HEK293 (cell line): ENCODE data around the gene UBE2V1.

Experiments used
- CTCF ChIA-PET: fragments of 350-600 bp; formaldehyde crosslinking; extraction: SDS; loops from one replicate; lab custom pipeline; 2021; ENCODE audit warnings: antibody characterized with exemption; lab: Yijun Ruan, JAX
- POLR2A ChIA-PET: fragments of 300-600 bp; formaldehyde crosslinking; extraction: SDS; loops from one replicate; lab custom pipeline; 2020; ENCODE audit warnings: antibody characterized with exemption, inconsistent platforms; lab: Yijun Ruan, JAX
- H3K27ac ChIP-seq: fragments of 200-500 bp; sonication (Bioruptor generic); 2 replicates; pipeline ENCODE4 v1.5.1; 2014; ENCODE audit warnings: low read depth, low read length, control low read depth, inconsistent platforms; ENCODE audit errors: extremely low read depth
- H3K36me3 ChIP-seq, 2 experiments: fragments of 200-500 bp in 1 of 2; sonication (Bioruptor generic) in 1 of 2; 1 replicate in 1 of 2; 2 replicates in 1 of 2; pipeline ENCODE4 v1.5.1; 2014 to 2017; ENCODE audit warnings: inconsistent platforms in 2 of 2, low read length in 2 of 2; ENCODE audit not compliant: control insufficient read depth in 2 of 2, insufficient read depth in 1 of 2
- H3K4me1 ChIP-seq: fragments of 200-500 bp; sonication (Bioruptor generic); 2 replicates; pipeline ENCODE4 v1.5.1; 2014; ENCODE audit warnings: mild to moderate bottlenecking, low read length, inconsistent platforms; ENCODE audit not compliant: control insufficient read depth, insufficient read depth
- H3K4me3 ChIP-seq: 2 replicates; pipeline ENCODE4 v1.5.1; 2011; ENCODE audit warnings: low read depth, mild to moderate bottlenecking, control low read depth, low read length, moderate library complexity
- H3K9me3 ChIP-seq: fragments of 200-500 bp; sonication (Bioruptor generic); 2 replicates; pipeline ENCODE4 v1.5.1; 2014; ENCODE audit warnings: low read depth, low read length, inconsistent platforms; ENCODE audit not compliant: control insufficient read depth, insufficient read depth
- BCL11A ChIP-seq: fragments of 450-650 bp; formaldehyde crosslinking; IDR thresholded peaks from 2 replicates; pipeline ENCODE4 v1.5.1; 2016; ENCODE audit warnings: low read depth, missing biosample characterization, missing genetic modification characterization
- EGR2 ChIP-seq: fragments of 450-650 bp; formaldehyde crosslinking; IDR thresholded peaks from 2 replicates; pipeline ENCODE4 v1.5.1; 2016; ENCODE audit warnings: low read depth, missing biosample characterization, missing genetic modification characterization
- HOXC10 ChIP-seq: sonication (generic); formaldehyde crosslinking; IDR thresholded peaks from 2 replicates; pipeline ENCODE4 v1.8.1; 2023; ENCODE audit warnings: mild to moderate bottlenecking, missing genetic modification reagents
- KLF10 ChIP-seq: fragments of 450-650 bp; IDR thresholded peaks from 2 replicates; pipeline ENCODE4 v1.5.1; 2018; ENCODE audit warnings: missing biosample characterization, mild to moderate bottlenecking, missing genetic modification characterization
- SCRT2 ChIP-seq: fragments of 450-650 bp; formaldehyde crosslinking; IDR thresholded peaks from 2 replicates; pipeline ENCODE4 v1.5.1; 2016; ENCODE audit warnings: missing biosample characterization, missing genetic modification characterization
- TCF7L2 ChIP-seq: IDR thresholded peaks from 2 replicates; pipeline ENCODE4 v1.6.1; 2011; ENCODE audit warnings: low read depth, mild to moderate bottlenecking, inconsistent platforms, low read length, moderate library complexity, borderline replicate concordance
- ZBTB48 ChIP-seq: fragments of 450-650 bp; formaldehyde crosslinking; IDR thresholded peaks from 2 replicates; pipeline ENCODE4 v1.5.1; 2016; ENCODE audit warnings: missing biosample characterization, missing genetic modification characterization
- ZNF10 ChIP-seq: fragments of 450-650 bp; formaldehyde crosslinking; IDR thresholded peaks from 2 replicates; pipeline ENCODE4 v1.5.1; 2017; ENCODE audit warnings: missing biosample characterization, missing genetic modification characterization
- ZNF2 ChIP-seq: fragments of 450-650 bp; formaldehyde crosslinking; IDR thresholded peaks from 2 replicates; pipeline ENCODE4 v1.5.1; 2016; ENCODE audit warnings: missing biosample characterization, missing genetic modification characterization
- ZNF24 ChIP-seq: fragments of 450-650 bp; formaldehyde crosslinking; IDR thresholded peaks from 2 replicates; pipeline ENCODE4 v1.5.1; 2016; ENCODE audit warnings: missing biosample characterization, missing genetic modification characterization
- ZNF341 ChIP-seq: fragments of 450-650 bp; formaldehyde crosslinking; IDR thresholded peaks from 2 replicates; pipeline ENCODE4; 2016; ENCODE audit warnings: low read depth, missing biosample characterization, missing genetic modification characterization
- ZNF544 ChIP-seq: fragments of 450-650 bp; formaldehyde crosslinking; IDR thresholded peaks from 2 replicates; pipeline ENCODE4 v1.5.0; 2017; ENCODE audit warnings: missing biosample characterization, missing genetic modification characterization
- ZNF585B ChIP-seq: fragments of 450-650 bp; formaldehyde crosslinking; IDR thresholded peaks from 2 replicates; pipeline ENCODE4 v1.5.1; 2016; ENCODE audit warnings: missing biosample characterization, missing genetic modification characterization
- ZNF600 ChIP-seq: fragments of 450-650 bp; formaldehyde crosslinking; IDR thresholded peaks from 2 replicates; pipeline ENCODE4 v1.5.1; 2016; ENCODE audit warnings: missing biosample characterization, missing genetic modification characterization
- ZNF658 ChIP-seq: fragments of 450-650 bp; formaldehyde crosslinking; IDR thresholded peaks from 2 replicates; pipeline ENCODE4; 2016; ENCODE audit warnings: missing biosample characterization, missing genetic modification characterization
- ZNF701 ChIP-seq: fragments of 450-650 bp; formaldehyde crosslinking; IDR thresholded peaks from 2 replicates; pipeline ENCODE4 v1.5.1; 2016; ENCODE audit warnings: missing biosample characterization, missing genetic modification characterization
- TF ChIP-seq, protein P1 (sequence below): fragments of 450-650 bp; formaldehyde crosslinking; IDR thresholded peaks from 2 replicates; pipeline ENCODE4 v1.5.0; 2017; ENCODE audit warnings: missing biosample characterization, missing genetic modification characterization, borderline replicate concordance
- TF ChIP-seq, protein P2 (sequence below): fragments of 450-650 bp; formaldehyde crosslinking; IDR thresholded peaks from 2 replicates; pipeline ENCODE4 v1.5.1; 2016; ENCODE audit warnings: missing biosample characterization, missing genetic modification characterization
- TF ChIP-seq, protein P3 (sequence below): fragments of 450-650 bp; formaldehyde crosslinking; conservative IDR thresholded peaks from 2 replicates; pipeline ENCODE4 v1.5.1; 2016; ENCODE audit warnings: low read depth, missing biosample characterization, missing genetic modification characterization
- TF ChIP-seq, protein P4 (sequence below): fragments of 450-650 bp; formaldehyde crosslinking; IDR thresholded peaks from 2 replicates; pipeline ENCODE4 v1.5.1; 2016; ENCODE audit warnings: missing biosample characterization, missing genetic modification characterization
- TF ChIP-seq, protein P5 (sequence below): fragments of 450-650 bp; formaldehyde crosslinking; optimal IDR thresholded peaks from 2 replicates; pipeline ENCODE3; 2016; ENCODE audit warnings: missing biosample characterization, mild to moderate bottlenecking, missing genetic modification characterization

The UBE2V1 gene

DNA sequence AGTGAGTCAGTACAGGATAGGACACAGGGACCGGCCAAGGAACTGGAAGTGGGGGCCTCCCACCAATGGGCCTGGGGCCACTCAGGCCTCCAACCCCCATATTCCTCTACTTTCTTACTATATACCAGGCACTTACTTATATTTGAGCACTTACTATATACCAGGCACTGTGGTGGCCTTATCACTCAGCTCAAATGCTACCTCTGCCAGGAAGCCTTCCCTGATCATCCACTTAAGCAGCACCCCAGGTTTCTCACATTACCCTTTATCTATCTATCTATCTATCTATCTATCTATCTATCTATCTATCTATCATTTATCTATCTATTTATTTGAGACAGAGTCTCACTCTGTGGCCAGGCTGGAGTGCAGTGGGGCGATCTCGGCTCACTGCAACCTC lies 12.3 kb upstream of the UBE2V1 start (continued):
- TF ChIP-seq, protein P1, sequence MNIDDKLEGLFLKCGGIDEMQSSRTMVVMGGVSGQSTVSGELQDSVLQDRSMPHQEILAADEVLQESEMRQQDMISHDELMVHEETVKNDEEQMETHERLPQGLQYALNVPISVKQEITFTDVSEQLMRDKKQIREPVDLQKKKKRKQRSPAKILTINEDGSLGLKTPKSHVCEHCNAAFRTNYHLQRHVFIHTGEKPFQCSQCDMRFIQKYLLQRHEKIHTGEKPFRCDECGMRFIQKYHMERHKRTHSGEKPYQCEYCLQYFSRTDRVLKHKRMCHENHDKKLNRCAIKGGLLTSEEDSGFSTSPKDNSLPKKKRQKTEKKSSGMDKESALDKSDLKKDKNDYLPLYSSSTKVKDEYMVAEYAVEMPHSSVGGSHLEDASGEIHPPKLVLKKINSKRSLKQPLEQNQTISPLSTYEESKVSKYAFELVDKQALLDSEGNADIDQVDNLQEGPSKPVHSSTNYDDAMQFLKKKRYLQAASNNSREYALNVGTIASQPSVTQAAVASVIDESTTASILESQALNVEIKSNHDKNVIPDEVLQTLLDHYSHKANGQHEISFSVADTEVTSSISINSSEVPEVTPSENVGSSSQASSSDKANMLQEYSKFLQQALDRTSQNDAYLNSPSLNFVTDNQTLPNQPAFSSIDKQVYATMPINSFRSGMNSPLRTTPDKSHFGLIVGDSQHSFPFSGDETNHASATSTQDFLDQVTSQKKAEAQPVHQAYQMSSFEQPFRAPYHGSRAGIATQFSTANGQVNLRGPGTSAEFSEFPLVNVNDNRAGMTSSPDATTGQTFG (tag by site-specific recombination): no peak
- TF ChIP-seq ZNF544 (no peak), ZNF658 (tag by site-specific recombination) (no peak), BCL11A (no peak), ZNF701 (no peak), ZNF585B (tag by site-specific recombination) (no peak)
- TF ChIP-seq, all 188 proteins: peak for 0

DNA sequence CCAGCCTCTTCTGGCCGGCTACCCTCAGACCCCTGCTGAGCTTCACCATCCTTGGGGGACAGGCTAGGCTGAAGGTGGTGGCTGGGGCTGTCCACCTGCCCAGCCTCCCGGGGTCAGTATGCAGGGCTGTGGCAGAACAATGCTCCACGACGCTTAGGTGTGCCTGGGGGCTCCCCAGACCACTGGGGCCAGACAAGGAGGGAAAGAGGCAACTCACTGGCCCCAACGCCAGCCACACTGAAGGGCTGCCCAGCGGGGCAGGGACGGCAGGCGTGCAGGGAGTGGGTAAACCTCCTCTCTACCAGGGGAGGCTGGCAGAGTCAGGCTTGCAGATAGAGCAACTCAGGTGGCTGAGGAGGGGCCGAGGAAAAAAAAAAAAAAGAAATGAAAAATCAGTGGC lies 11.5 kb upstream of the UBE2V1 start:
- Histone ChIP-seq H3K4me3 (no peak overlapping the region), H3K36me3 (peaks cover 0 to 64% of the 10 kb centered on the region in 2 experiments; a peak in 2 of 3 replicates), H3K4me1 (no peaks in the 10 kb centered on the region), H3K9me3 (no peaks in the 10 kb centered on the region), H3K27ac (no peak overlapping the region)
- CTCF ChIA-PET: interaction anchor here (0.6 to 5.7 kb wide), 4 partner anchors 10 to 826 kb away, joined by 3 to 94 read pairs (median 3); no protein-coding TSS in a partner anchor
- POLR2A ChIA-PET: interaction anchor here (1.5 kb wide), 1 partner anchor 9 kb away, joined by 3 read pairs; no protein-coding TSS in a partner anchor
- TF ChIP-seq TCF7L2 (no peak), ZNF600 (tag by site-specific recombination) (0 out of 2 replicates have a peak, but pooled peaks have one; percentile 27)

DNA sequence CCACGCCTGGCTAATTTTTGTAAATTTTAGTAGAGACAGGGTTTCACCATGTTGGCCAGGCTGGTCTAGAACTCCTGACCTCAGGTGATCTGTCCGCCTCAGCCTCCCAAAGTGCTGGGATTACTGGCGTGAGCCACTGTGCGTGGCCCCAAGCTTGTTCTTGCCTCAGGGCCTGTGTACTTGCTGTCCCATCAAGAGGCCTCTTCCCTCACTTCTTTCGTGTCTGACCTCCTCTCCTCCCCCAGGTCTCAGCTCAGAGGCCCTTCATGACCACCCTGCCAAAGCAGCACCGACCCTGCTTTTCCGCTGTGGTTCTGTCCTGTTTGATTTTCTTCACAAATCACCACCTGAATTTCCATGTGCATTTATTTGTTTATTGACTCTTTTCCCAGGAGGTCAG lies 10.5 kb upstream of the UBE2V1 start:
- CTCF ChIA-PET: interaction anchor here (1.9 to 5.7 kb wide), 3 partner anchors 29 to 56 kb away, joined by 11 to 94 read pairs (median 68); no protein-coding TSS in a partner anchor
- no peaks in the 10 kb centered on the region for H3K4me1 ChIP-seq
- POLR2A ChIA-PET: interaction anchor here (1.2 to 1.3 kb wide), 2 partner anchors 11 to 31 kb away, joined by 6 to 8 read pairs; partner anchors contain the start of gene PEDS1
- H3K4me3 ChIP-seq: no peak overlapping the region
- H3K9me3 ChIP-seq: no peaks in the 10 kb centered on the region
- TF ChIP-seq ZBTB48 (tag by site-specific recombination) (no peak), KLF10 (tag by site-specific recombination) (no peak), SCRT2 (tag by site-specific recombination) (no peak), EGR2 (tag by site-specific recombination) (no peak), ZNF10 (tag by site-specific recombination) (no peak), ZNF24 (tag by site-specific recombination) (no peak), ZNF341 (tag by site-specific recombination) (no peak), ZNF2 (no peak), HOXC10 (CRISPR knock-in tag) (no peak)
- TF ChIP-seq, protein P2, sequence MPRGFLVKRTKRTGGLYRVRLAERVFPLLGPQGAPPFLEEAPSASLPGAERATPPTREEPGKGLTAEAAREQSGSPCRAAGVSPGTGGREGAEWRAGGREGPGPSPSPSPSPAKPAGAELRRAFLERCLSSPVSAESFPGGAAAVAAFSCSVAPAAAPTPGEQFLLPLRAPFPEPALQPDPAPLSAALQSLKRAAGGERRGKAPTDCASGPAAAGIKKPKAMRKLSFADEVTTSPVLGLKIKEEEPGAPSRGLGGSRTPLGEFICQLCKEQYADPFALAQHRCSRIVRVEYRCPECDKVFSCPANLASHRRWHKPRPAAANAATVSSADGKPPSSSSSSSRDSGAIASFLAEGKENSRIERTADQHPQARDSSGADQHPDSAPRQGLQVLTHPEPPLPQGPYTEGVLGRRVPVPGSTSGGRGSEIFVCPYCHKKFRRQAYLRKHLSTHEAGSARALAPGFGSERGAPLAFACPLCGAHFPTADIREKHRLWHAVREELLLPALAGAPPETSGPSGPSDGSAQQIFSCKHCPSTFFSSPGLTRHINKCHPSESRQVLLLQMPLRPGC (tag by site-specific recombination): no peak
- TF ChIP-seq, protein P3, sequence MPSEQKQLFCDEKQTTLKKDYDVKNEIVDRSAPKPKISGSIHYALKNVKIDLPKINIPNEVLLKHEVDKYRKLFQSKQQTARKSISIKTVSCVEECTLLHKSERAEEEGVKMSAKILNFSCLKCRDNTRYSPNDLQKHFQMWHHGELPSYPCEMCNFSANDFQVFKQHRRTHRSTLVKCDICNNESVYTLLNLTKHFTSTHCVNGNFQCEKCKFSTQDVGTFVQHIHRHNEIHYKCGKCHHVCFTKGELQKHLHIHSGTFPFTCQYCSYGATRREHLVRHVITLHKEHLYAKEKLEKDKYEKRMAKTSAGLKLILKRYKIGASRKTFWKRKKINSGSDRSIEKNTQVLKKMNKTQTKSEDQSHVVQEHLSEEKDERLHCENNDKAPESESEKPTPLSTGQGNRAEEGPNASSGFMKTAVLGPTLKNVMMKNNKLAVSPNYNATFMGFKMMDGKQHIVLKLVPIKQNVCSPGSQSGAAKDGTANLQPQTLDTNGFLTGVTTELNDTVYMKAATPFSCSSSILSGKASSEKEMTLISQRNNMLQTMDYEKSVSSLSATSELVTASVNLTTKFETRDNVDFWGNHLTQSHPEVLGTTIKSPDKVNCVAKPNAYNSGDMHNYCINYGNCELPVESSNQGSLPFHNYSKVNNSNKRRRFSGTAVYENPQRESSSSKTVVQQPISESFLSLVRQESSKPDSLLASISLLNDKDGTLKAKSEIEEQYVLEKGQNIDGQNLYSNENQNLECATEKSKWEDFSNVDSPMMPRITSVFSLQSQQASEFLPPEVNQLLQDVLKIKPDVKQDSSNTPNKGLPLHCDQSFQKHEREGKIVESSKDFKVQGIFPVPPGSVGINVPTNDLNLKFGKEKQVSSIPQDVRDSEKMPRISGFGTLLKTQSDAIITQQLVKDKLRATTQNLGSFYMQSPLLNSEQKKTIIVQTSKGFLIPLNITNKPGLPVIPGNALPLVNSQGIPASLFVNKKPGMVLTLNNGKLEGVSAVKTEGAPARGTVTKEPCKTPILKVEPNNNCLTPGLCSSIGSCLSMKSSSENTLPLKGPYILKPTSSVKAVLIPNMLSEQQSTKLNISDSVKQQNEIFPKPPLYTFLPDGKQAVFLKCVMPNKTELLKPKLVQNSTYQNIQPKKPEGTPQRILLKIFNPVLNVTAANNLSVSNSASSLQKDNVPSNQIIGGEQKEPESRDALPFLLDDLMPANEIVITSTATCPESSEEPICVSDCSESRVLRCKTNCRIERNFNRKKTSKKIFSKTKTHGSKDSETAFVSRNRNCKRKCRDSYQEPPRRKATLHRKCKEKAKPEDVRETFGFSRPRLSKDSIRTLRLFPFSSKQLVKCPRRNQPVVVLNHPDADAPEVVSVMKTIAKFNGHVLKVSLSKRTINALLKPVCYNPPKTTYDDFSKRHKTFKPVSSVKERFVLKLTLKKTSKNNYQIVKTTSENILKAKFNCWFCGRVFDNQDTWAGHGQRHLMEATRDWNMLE (tag by site-specific recombination): no peak
- TF ChIP-seq, protein P4, sequence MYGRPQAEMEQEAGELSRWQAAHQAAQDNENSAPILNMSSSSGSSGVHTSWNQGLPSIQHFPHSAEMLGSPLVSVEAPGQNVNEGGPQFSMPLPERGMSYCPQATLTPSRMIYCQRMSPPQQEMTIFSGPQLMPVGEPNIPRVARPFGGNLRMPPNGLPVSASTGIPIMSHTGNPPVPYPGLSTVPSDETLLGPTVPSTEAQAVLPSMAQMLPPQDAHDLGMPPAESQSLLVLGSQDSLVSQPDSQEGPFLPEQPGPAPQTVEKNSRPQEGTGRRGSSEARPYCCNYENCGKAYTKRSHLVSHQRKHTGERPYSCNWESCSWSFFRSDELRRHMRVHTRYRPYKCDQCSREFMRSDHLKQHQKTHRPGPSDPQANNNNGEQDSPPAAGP (tag by site-specific recombination): no peak
- TF ChIP-seq, protein P5, sequence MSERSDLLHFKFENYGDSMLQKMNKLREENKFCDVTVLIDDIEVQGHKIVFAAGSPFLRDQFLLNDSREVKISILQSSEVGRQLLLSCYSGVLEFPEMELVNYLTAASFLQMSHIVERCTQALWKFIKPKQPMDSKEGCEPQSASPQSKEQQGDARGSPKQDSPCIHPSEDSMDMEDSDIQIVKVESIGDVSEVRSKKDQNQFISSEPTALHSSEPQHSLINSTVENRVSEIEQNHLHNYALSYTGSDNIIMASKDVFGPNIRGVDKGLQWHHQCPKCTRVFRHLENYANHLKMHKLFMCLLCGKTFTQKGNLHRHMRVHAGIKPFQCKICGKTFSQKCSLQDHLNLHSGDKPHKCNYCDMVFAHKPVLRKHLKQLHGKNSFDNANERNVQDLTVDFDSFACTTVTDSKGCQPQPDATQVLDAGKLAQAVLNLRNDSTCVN (tag by site-specific recombination): no peak
- peaks cover 0 to 54% of the 10 kb centered on the region in 2 experiments; a peak in 2 of 3 replicates for H3K36me3 ChIP-seq
- no peak overlapping the region for H3K27ac ChIP-seq
